ENCODE data around the gene PRRC2C.
"Not testable (repeated sequence)": the region's sequence is repeated elsewhere in the genome, so short reads cannot be mapped to it uniquely, and the experiment has no call there.

DNA sequence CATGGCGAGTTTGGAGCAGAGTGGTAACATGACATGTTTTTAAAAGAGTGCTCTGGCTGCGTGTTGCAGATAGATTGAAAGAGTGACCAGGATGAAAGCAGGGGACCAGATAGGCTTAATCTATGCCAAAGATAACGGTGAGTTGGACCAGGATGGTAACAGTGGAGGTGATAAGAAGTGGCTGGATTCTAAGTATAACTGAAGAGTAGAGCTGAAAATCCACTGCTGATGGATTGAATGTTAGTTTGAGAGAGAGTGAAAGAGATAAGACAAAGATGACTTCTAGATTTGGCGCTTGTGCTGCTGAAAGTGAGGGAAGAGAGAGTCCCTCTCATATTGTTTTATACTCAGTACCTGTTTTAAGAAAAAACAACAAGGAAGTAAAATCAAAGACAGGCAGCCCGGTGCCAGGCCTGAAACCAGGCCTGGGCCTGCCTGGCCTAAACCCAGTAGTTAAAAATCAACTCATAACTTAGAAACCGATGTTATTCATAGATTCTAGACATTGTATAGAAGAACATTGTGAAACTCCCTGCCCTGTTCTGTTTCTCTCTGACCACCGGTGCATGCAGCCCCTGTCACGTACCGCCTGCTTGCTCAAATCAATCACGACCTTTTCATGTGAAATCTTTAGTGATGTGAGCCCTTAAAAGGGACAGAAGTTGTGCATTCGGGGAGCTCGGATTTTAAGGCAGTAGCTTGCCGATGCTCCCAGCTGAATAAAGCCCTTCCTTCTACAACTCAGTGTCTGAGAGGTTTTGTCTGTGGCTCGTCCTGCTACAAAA, 130.0 kb downstream of the PRRC2C start:
- TF ChIP-seq, protein P1, sequence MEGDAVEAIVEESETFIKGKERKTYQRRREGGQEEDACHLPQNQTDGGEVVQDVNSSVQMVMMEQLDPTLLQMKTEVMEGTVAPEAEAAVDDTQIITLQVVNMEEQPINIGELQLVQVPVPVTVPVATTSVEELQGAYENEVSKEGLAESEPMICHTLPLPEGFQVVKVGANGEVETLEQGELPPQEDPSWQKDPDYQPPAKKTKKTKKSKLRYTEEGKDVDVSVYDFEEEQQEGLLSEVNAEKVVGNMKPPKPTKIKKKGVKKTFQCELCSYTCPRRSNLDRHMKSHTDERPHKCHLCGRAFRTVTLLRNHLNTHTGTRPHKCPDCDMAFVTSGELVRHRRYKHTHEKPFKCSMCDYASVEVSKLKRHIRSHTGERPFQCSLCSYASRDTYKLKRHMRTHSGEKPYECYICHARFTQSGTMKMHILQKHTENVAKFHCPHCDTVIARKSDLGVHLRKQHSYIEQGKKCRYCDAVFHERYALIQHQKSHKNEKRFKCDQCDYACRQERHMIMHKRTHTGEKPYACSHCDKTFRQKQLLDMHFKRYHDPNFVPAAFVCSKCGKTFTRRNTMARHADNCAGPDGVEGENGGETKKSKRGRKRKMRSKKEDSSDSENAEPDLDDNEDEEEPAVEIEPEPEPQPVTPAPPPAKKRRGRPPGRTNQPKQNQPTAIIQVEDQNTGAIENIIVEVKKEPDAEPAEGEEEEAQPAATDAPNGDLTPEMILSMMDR (IDR thresholded peaks at IDR 0.05), result not testable (repeated sequence)
- TF ChIP-seq POLR2A (IDR thresholded peaks at IDR 0.05), result not testable (repeated sequence)
